Astrocyte (in vitro differentiated cells and primary cell): ENCODE results near the gene MESP2. TPM values are rescaled to one million over a fixed set of nuclear protein-coding genes. Genes with fewer than 3 reads are reported as not detected.
"Not testable (repeated sequence)": the region's sequence is repeated elsewhere in the genome, so short reads cannot be mapped to it uniquely, and the experiment has no call there.

ENCODE experiments used
- DNase-seq: peaks from one replicate; pipeline ENCODE4 v3.0.0-alpha.2; 2010; ENCODE audit warnings: low read depth
- FAIRE-seq: peaks from 2 replicates; lab custom pipeline; 2011; peaks lifted over from hg19 to GRCh38; lab: Jason Lieb, UNC
- H2AFZ ChIP-seq: 2 replicates; pipeline ENCODE4 v1.6.0; 2012; ENCODE audit warnings: low read depth, low read length, inconsistent platforms
- H3K27ac ChIP-seq: 2 replicates; pipeline ENCODE4 v1.5.1; 2011; ENCODE audit warnings: low read depth, low read length, inconsistent platforms
- H3K27me3 ChIP-seq: 2 replicates; pipeline ENCODE4 v1.6.0; 2011; ENCODE audit warnings: low read length, inconsistent platforms; ENCODE audit not compliant: insufficient read depth
- H3K36me3 ChIP-seq: 2 replicates; pipeline ENCODE4 v1.5.1; 2011; ENCODE audit warnings: low read length, inconsistent platforms; ENCODE audit not compliant: insufficient read depth
- H3K4me1 ChIP-seq: 2 replicates; pipeline ENCODE4 v1.5.1; 2011; ENCODE audit warnings: low read length, inconsistent platforms; ENCODE audit not compliant: insufficient read depth
- H3K4me2 ChIP-seq: 2 replicates; pipeline ENCODE4 v1.6.0; 2012; ENCODE audit warnings: low read length, inconsistent platforms
- H3K4me3 ChIP-seq: 2 replicates; pipeline ENCODE4 v1.5.1; 2011; ENCODE audit warnings: low read depth, mild to moderate bottlenecking, low read length, inconsistent platforms; ENCODE audit not compliant: insufficient read depth
- H3K79me2 ChIP-seq: 2 replicates; pipeline ENCODE4 v1.6.0; 2012; ENCODE audit warnings: mild to moderate bottlenecking, low read length, inconsistent platforms; ENCODE audit not compliant: insufficient read depth
- H3K9ac ChIP-seq: 2 replicates; pipeline ENCODE4 v1.6.0; 2012; ENCODE audit warnings: mild to moderate bottlenecking, low read length, inconsistent platforms
- H3K9me3 ChIP-seq: 2 replicates; pipeline ENCODE4 v1.5.1; 2012; ENCODE audit warnings: low read depth, mild to moderate bottlenecking, low read length, inconsistent platforms; ENCODE audit not compliant: insufficient read depth
- H4K20me1 ChIP-seq: 2 replicates; pipeline ENCODE4 v1.6.0; 2012; ENCODE audit warnings: low read length, inconsistent platforms; ENCODE audit not compliant: insufficient read depth
- H3K27ac Mint-ChIP-seq: one replicate; pipeline ENCODE4 v1.8.0; 2021; ENCODE audit warnings: mild to moderate bottlenecking, mixed read lengths; ENCODE audit not compliant: unreplicated experiment
- H3K27me3 Mint-ChIP-seq: one replicate; pipeline ENCODE4 v1.8.0; 2021; ENCODE audit warnings: low read depth, mixed read lengths; ENCODE audit not compliant: unreplicated experiment
- H3K36me3 Mint-ChIP-seq: one replicate; pipeline ENCODE4 v1.8.0; 2021; ENCODE audit warnings: low read depth, mixed read lengths; ENCODE audit not compliant: unreplicated experiment
- H3K4me1 Mint-ChIP-seq: one replicate; pipeline ENCODE4 v1.8.0; 2021; ENCODE audit warnings: low read depth, mixed read lengths; ENCODE audit not compliant: unreplicated experiment
- H3K4me3 Mint-ChIP-seq: one replicate; pipeline ENCODE4 v1.8.0; 2021; ENCODE audit warnings: mild to moderate bottlenecking, moderate library complexity, mixed read lengths; ENCODE audit not compliant: unreplicated experiment
- H3K9me3 Mint-ChIP-seq: one replicate; pipeline ENCODE4 v1.8.0; 2021; ENCODE audit warnings: mild to moderate bottlenecking, mixed read lengths; ENCODE audit not compliant: unreplicated experiment
- EZH2 ChIP-seq: IDR thresholded peaks from 2 replicates; pipeline ENCODE4 v1.6.1; 2012; ENCODE audit warnings: mild to moderate bottlenecking, low read length, inconsistent platforms; ENCODE audit not compliant: insufficient read depth
- total RNA-seq: library from RNA; stranded (reverse); gene quantifications from 2 replicates; pipeline ENCODE4 v1.2.1, GENCODE V29; 2021
- TF ChIP-seq, protein P1 (sequence below): IDR thresholded peaks from 2 replicates; pipeline ENCODE4 v1.5.1; 2011; ENCODE audit warnings: low read depth, mild to moderate bottlenecking, inconsistent platforms, low read length, moderate library complexity; ENCODE audit not compliant: insufficient read depth

The MESP2 gene
- total RNA-seq, 1 donor from 2014 or later: not detected

DNA sequence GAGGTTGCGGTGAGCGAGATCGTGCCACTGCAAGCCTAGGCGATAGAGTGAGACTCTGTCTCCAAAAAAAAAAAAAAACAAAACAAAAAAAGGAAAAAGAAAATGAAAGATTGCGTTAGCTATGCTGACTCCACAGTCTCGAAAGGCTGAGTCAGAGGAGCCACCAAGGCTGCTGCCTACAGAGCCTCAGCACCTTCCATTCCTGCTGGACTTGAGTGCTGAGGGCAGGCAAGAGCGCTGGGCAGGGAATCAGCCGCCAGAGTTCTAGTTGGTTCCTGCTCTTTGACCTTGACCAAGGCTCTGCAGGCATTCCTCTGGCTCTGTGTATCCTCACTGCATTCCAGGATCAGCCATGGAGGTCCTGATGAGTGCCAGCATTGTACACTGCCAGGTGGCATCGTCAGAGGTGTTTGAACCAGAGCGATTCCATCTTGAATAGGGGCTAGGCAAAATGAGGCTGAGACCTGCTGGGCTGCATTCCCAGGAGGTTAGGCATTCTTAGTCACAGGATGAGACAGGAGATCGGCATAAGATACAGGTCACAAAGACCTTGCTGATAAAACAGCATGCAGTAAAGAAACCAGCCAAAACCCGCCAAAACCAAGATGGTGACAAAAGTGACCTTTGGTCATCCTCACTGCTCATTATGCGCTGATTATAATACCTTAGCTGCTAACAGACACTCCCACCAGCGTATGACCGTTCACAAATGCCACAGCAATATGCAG is 5.9 kb downstream of the MESP2 start:
- H3K4me1 ChIP-seq: peaks cover 18% of the 10 kb centered on the region
- H3K27ac ChIP-seq: peak overlapping the region; percentile 43
- peak overlapping the region; percentile 31 for H2AFZ ChIP-seq
- peak; percentile 58 for FAIRE-seq
- peak; percentile 69 for DNase-seq
- H3K36me3 Mint-ChIP-seq: no peaks in the 10 kb centered on the region
- H3K27me3 Mint-ChIP-seq: peaks cover 10% of the 10 kb centered on the region
- no peaks in the 10 kb centered on the region for H3K79me2 ChIP-seq
- TF ChIP-seq, protein P1, sequence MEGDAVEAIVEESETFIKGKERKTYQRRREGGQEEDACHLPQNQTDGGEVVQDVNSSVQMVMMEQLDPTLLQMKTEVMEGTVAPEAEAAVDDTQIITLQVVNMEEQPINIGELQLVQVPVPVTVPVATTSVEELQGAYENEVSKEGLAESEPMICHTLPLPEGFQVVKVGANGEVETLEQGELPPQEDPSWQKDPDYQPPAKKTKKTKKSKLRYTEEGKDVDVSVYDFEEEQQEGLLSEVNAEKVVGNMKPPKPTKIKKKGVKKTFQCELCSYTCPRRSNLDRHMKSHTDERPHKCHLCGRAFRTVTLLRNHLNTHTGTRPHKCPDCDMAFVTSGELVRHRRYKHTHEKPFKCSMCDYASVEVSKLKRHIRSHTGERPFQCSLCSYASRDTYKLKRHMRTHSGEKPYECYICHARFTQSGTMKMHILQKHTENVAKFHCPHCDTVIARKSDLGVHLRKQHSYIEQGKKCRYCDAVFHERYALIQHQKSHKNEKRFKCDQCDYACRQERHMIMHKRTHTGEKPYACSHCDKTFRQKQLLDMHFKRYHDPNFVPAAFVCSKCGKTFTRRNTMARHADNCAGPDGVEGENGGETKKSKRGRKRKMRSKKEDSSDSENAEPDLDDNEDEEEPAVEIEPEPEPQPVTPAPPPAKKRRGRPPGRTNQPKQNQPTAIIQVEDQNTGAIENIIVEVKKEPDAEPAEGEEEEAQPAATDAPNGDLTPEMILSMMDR: no peak
- TF ChIP-seq EZH2: no peak
- no peak overlapping the region for H3K4me3 ChIP-seq
- H3K9ac ChIP-seq: no peak overlapping the region
- no peak overlapping the region for H3K4me3 Mint-ChIP-seq
- no peaks in the 10 kb centered on the region for H3K27me3 ChIP-seq
- H3K9me3 Mint-ChIP-seq: peaks cover 8% of the 10 kb centered on the region
- no peaks in the 10 kb centered on the region for H3K9me3 ChIP-seq
- H3K4me2 ChIP-seq: peak overlapping the region; percentile 64
- H3K27ac Mint-ChIP-seq: peak overlapping the region; percentile 47
- H3K36me3 ChIP-seq: no peaks in the 10 kb centered on the region
- H4K20me1 ChIP-seq: no peaks in the 10 kb centered on the region
- H3K4me1 Mint-ChIP-seq: peaks cover 10% of the 10 kb centered on the region

DNA sequence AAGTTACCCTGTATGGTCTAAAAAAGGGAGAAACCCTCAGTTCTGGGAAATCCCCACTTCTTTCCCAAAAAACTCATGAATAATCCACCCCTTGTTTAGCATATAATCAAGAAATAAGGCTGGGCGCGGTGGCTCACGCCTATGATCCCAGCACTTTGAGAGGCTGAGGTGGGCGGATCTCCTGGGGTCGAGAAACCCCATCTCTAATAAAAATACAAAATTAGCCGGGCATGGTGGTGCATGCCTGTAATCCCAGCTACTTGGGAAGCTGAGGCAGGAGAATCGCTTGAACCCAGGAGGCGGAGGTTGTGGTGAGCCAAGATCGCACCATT is 6.5 kb downstream of the MESP2 start:
- not testable (repeated sequence) for H3K9me3 ChIP-seq, H3K27me3 ChIP-seq, H3K27ac ChIP-seq, H3K27ac Mint-ChIP-seq, H3K79me2 ChIP-seq, H3K4me3 ChIP-seq, DNase-seq, H2AFZ ChIP-seq, H3K4me3 Mint-ChIP-seq, H3K9ac ChIP-seq, FAIRE-seq, H3K27me3 Mint-ChIP-seq, H3K36me3 ChIP-seq, H3K36me3 Mint-ChIP-seq, H4K20me1 ChIP-seq, H3K9me3 Mint-ChIP-seq
- peak overlapping the region; percentile 64 for H3K4me2 ChIP-seq
- peaks cover 10% of the 10 kb centered on the region for H3K4me1 Mint-ChIP-seq
- peaks cover 18% of the 10 kb centered on the region for H3K4me1 ChIP-seq

DNA sequence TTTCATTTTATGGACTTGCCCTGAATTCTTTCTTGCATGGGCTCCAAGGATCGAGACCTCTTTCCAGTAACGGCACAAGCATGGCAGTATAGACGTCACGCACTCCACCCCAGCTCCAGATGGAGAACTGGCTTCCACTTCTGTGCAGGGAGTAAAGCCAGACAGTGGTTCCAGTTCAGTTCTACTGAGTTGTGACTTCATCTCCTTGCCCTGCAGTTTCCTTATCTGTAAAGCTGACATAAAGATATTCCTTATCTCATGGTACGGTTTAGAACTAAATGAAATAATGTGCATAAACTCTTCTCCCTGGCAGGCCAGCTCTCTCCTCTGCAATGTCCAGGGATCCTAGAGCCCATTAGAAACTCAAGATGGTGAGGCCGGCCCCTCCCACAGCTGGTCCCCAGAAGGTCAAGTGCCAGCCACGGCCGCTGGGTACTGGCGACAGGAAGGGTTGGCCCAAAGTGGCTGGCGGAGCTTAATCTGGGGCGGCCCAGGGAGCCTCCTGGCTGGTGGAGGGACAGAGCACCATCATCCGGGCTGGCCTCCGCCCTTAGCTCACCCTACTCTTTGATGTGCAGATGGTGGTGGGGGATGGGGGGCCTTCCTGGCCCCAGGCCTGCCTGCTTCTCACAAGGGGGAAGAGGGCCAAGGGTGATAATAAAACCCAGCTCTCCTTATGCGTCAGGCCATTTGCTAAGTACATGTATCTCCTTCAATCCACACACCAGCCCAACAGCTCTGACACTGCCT is 7.2 kb downstream of the MESP2 start:
- Mint-ChIP-seq H3K36me3 (no peaks in the 10 kb centered on the region), H3K9me3 (peaks cover 12% of the 10 kb centered on the region), H3K4me3 (no peak overlapping the region), H3K4me1 (peaks cover 10% of the 10 kb centered on the region), H3K27ac (no peak overlapping the region), H3K27me3 (peaks cover 3% of the 10 kb centered on the region)
- DNase-seq (peak; percentile 68), FAIRE-seq (no peak)
- Histone ChIP-seq H2AFZ (no peak overlapping the region), H3K27ac (no peak overlapping the region), H3K9ac (no peak overlapping the region), H3K4me1 (peaks cover 18% of the 10 kb centered on the region), H3K27me3 (no peaks in the 10 kb centered on the region), H4K20me1 (no peaks in the 10 kb centered on the region), H3K36me3 (peaks cover 8% of the 10 kb centered on the region), H3K79me2 (no peaks in the 10 kb centered on the region), H3K4me2 (no peak overlapping the region), H3K4me3 (no peak overlapping the region), H3K9me3 (no peaks in the 10 kb centered on the region)
- TF ChIP-seq, protein P1: no peak
- no peak for TF ChIP-seq EZH2
